SU-DHL-6 (cell line): ENCODE results near the gene URI1.

Source experiments
- H2AFZ ChIP-seq: fragments of 200-600 bp; sonication (generic); 2 replicates; pipeline ENCODE4 v1.6.1; 2014; ENCODE audit warnings: low read depth, mild to moderate bottlenecking, moderate library complexity, mixed read lengths, antibody characterized with exemption, low read length; ENCODE audit not compliant: severe bottlenecking
- H3F3A ChIP-seq: fragments of 200-600 bp; shearing (Covaris generic); 2 replicates; pipeline ENCODE4 v1.6.0; 2016; ENCODE audit warnings: antibody characterized with exemption, mild to moderate bottlenecking; ENCODE audit not compliant: insufficient read depth
- H3K27ac ChIP-seq: fragments of 200-600 bp; sonication (generic); 2 replicates; pipeline ENCODE4 v1.5.1; 2016; ENCODE audit warnings: low read depth, mild to moderate bottlenecking, low read length, moderate library complexity, mixed read lengths
- H3K27me3 ChIP-seq: fragments of 200-600 bp; sonication (generic), shearing (Covaris generic); 2 replicates; pipeline ENCODE4 v1.6.0; 2014; ENCODE audit warnings: mild to moderate bottlenecking, low read length
- H3K36me3 ChIP-seq: fragments of 200-600 bp; sonication (generic); 2 replicates; pipeline ENCODE4 v1.6.1; 2014; ENCODE audit warnings: mild to moderate bottlenecking, low read length, mixed read lengths
- H3K4me2 ChIP-seq: fragments of 300-600, 200-600 bp; shearing (Covaris generic), sonication (generic); 2 replicates; pipeline ENCODE4 v1.6.0; 2014; ENCODE audit warnings: low read length, low read depth, mild to moderate bottlenecking; ENCODE audit not compliant: poor library complexity, severe bottlenecking
- H3K4me3 ChIP-seq: fragments of 200-600 bp; sonication (generic); 2 replicates; pipeline ENCODE4 v1.5.1; 2014; ENCODE audit warnings: antibody characterized with exemption, low read length, mild to moderate bottlenecking, mixed read lengths; ENCODE audit not compliant: insufficient read depth, poor library complexity, severe bottlenecking
- H3K79me2 ChIP-seq: fragments of 200-600 bp; sonication (generic); 2 replicates; pipeline ENCODE4 v1.6.1; 2014; ENCODE audit warnings: mild to moderate bottlenecking, low read length, moderate library complexity; ENCODE audit not compliant: insufficient read depth
- H3K9ac ChIP-seq: fragments of 200-600 bp; sonication (generic); 2 replicates; pipeline ENCODE4 v1.7.0; 2014; ENCODE audit warnings: mild to moderate bottlenecking, low read length
- H3K9me2 ChIP-seq: fragments of 200-600 bp; sonication (generic); replicated peaks from 2 replicates; pipeline ENCODE4 v1.6.1; 2014; ENCODE audit warnings: low read length; ENCODE audit not compliant: insufficient read depth
- H3K9me3 ChIP-seq: fragments of 200-600 bp; sonication (generic); 2 replicates; pipeline ENCODE4 v1.6.1; 2014; ENCODE audit warnings: low read length, mixed read lengths; ENCODE audit not compliant: insufficient read depth
- H4K20me1 ChIP-seq: fragments of 200-600 bp; sonication (generic); 2 replicates; pipeline ENCODE4 v1.6.1; 2014; ENCODE audit warnings: low read depth, mild to moderate bottlenecking, antibody characterized with exemption, low read length, moderate library complexity, mixed read lengths
- EZH2phosphoT487 ChIP-seq: fragments of 200-600 bp; sonication (generic), shearing (Covaris generic); conservative IDR thresholded peaks from 2 replicates; pipeline ENCODE4 v1.6.1; 2018; ENCODE audit warnings: mild to moderate bottlenecking, antibody characterized with exemption, low read length, moderate library complexity, mixed read lengths
- TF ChIP-seq, protein P1 (sequence below): fragments of 200-600 bp; sonication (generic); IDR thresholded peaks from one replicate; pipeline ENCODE4 v1.5.1; 2017; ENCODE audit warnings: antibody characterized with exemption, mild to moderate bottlenecking, low read length, moderate library complexity; ENCODE audit not compliant: insufficient read depth, poor library complexity, severe bottlenecking

The URI1 gene

GRCh38 chr19:29940971-29941585 lies 961 bp upstream of the URI1 start:
- H3K9me2 ChIP-seq, result no peaks in the 10 kb centered on the region
- H3K36me3 ChIP-seq, result no peaks in the 10 kb centered on the region; the same call in 1 of the 2 replicates
- peak overlapping the region; percentile 97 for H3K4me3 ChIP-seq
- H2AFZ ChIP-seq, result no peak overlapping the region
- H4K20me1 ChIP-seq, result no peaks in the 10 kb centered on the region
- peaks cover 35% of the 10 kb centered on the region for H3K79me2 ChIP-seq
- H3K27me3 ChIP-seq, result no peaks in the 10 kb centered on the region
- H3K9me3 ChIP-seq, result no peaks in the 10 kb centered on the region
- H3K9ac ChIP-seq, result peak overlapping the region; percentile 85; the same call in 1 of the 2 replicates
- peaks cover 9% of the 10 kb centered on the region; the same call in 1 of the 2 replicates for H3F3A ChIP-seq
- TF ChIP-seq EZH2phosphoT487, result no peak
- TF ChIP-seq, protein P1, sequence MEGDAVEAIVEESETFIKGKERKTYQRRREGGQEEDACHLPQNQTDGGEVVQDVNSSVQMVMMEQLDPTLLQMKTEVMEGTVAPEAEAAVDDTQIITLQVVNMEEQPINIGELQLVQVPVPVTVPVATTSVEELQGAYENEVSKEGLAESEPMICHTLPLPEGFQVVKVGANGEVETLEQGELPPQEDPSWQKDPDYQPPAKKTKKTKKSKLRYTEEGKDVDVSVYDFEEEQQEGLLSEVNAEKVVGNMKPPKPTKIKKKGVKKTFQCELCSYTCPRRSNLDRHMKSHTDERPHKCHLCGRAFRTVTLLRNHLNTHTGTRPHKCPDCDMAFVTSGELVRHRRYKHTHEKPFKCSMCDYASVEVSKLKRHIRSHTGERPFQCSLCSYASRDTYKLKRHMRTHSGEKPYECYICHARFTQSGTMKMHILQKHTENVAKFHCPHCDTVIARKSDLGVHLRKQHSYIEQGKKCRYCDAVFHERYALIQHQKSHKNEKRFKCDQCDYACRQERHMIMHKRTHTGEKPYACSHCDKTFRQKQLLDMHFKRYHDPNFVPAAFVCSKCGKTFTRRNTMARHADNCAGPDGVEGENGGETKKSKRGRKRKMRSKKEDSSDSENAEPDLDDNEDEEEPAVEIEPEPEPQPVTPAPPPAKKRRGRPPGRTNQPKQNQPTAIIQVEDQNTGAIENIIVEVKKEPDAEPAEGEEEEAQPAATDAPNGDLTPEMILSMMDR, result no peak
- H3K4me2 ChIP-seq, result peak overlapping the region; percentile 89
- no peak overlapping the region for H3K27ac ChIP-seq

GRCh38 chr19:29942404-29943261 lies 594 bp downstream of the URI1 start:
- peak overlapping the region; percentile 39 for H3K27ac ChIP-seq

GRCh38 chr19:29943615-29944014 lies 1.6 kb downstream of the URI1 start:
- no peaks in the 10 kb centered on the region for H3K9me2 ChIP-seq
- peaks cover 61% of the 10 kb centered on the region for H3K79me2 ChIP-seq
- H4K20me1 ChIP-seq, result peaks cover 3% of the 10 kb centered on the region; the same call in 1 of the 2 replicates
- H3K9me3 ChIP-seq, result no peaks in the 10 kb centered on the region
- H3K4me3 ChIP-seq, result peak overlapping the region; percentile 97
- TF ChIP-seq, protein P1, result no peak
- TF ChIP-seq EZH2phosphoT487, result no peak
- peak overlapping the region; percentile 89 for H3K4me2 ChIP-seq
- no peak overlapping the region for H2AFZ ChIP-seq
- peaks cover 9% of the 10 kb centered on the region; the same call in 1 of the 2 replicates for H3F3A ChIP-seq
- no peaks in the 10 kb centered on the region; the same call in 1 of the 2 replicates for H3K36me3 ChIP-seq
- H3K9ac ChIP-seq, result peak overlapping the region; percentile 85
- H3K27me3 ChIP-seq, result no peaks in the 10 kb centered on the region
- no peak overlapping the region; the same call in 1 of the 2 replicates for H3K27ac ChIP-seq

More at GRCh38 chr19:29942404-29943261, 594 bp downstream of the URI1 start:
- Histone ChIP-seq H3K79me2 (peaks cover 51% of the 10 kb centered on the region), H3K36me3 (no peaks in the 10 kb centered on the region; the same call in 1 of the 2 replicates), H3K9me3 (no peaks in the 10 kb centered on the region), H3K27me3 (no peaks in the 10 kb centered on the region), H3F3A (peaks cover 9% of the 10 kb centered on the region; the same call in 1 of the 2 replicates), H3K4me2 (peak overlapping the region; percentile 89), H3K9ac (peak overlapping the region; percentile 85), H3K4me3 (peak overlapping the region; percentile 97), H4K20me1 (no peaks in the 10 kb centered on the region), H3K9me2 (no peaks in the 10 kb centered on the region), H2AFZ (peak overlapping the region; percentile 70)
- TF ChIP-seq, protein P1, result no peak
- no peak for TF ChIP-seq EZH2phosphoT487
